ENCODE data around the gene EAPP.

DNA sequence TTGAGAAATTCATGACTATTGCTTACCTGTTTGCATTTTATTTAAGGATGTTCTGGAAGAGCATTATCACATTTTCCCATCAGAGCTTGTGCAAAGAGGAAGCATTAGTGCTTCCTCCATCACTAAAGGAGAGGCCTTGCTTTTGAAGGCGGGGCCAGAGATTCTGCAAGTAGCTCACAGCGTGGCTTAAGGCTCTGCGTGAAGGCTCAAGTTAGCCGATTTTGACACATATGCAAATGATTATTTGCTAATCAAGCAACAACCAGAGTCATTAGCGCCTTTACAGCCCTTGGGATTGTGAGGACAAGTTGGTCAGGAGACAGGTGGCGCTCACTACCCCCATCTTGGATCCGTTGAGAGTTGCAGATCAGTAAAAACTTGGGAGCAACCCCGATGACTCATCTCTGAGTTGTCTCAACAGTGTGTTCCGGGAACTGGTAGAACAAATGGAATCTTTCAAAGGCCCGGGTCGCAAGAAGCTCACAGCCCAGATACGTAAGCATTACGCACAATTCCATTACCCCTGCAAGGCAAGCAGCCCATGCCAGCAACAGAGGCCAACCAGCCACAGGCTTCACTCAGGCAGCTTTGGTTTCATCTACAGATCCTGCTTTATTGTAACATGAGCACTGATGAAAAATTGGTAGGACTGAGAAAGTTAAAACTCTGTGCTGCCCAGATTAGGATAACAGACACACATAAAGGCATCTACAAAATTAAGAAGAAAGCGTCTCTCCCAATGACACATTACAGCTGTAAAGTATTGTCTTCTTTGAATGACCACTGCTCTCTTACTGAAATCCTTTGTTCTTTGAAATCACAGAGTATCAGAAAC is 42.6 kb downstream of the EAPP start:
- TF ChIP-seq POLR2A (IDR thresholded peaks at IDR 0.05) (peak; percentile 29 to 79), CTCF (IDR thresholded peaks at IDR 0.05) (no peak)
